NCI-H2196 treated with DMSO at 0.1 percent for 48 hours (cell line): ENCODE data around the gene KLHL10.
A peak's percentile ranks its signal among the peaks of the same experiment; 100 is the strongest.
"Not testable (repeated sequence)": the region's sequence is repeated elsewhere in the genome, so short reads cannot be mapped to it uniquely, and the experiment has no call there.

Experiments
- DNase-seq: peaks from one replicate; lab custom pipeline; 2025; ENCODE audit not compliant: unreplicated experiment; lab: John Stamatoyannopoulos, UW

Gene KLHL10

GRCh38 chr17:41849251-41849990 lies 11.8 kb downstream of the KLHL10 start:
- DNase-seq: no peak

GRCh38 chr17:41851382-41851781 lies 13.8 kb downstream of the KLHL10 start:
- DNase-seq: not testable (repeated sequence)

GRCh38 chr17:41860254-41860931 lies 22.8 kb downstream of the KLHL10 start:
- DNase-seq: no peak

GRCh38 chr17:41863074-41863848 lies 25.6 kb downstream of the KLHL10 start:
- no peak for DNase-seq

GRCh38 chr17:41864498-41864835 lies 26.8 kb downstream of the KLHL10 start:
- DNase-seq: no peak

GRCh38 chr17:41864836-41865595 lies 27.4 kb downstream of the KLHL10 start, which contains the start of gene KLHL11:
Gene KLHL11, minus strand, starts transcription at chr17:41865423. Its CDS starts 53 bp downstream, at chr17:41865370.
- DNase-seq: peak; percentile 53

- DNase-seq: no peak
Observed at GRCh38 chr17:41865596-41865893, 27.9 kb downstream of the KLHL10 start.

- DNase-seq: no peak
Observed at GRCh38 chr17:41868568-41868967, 30.9 kb downstream of the KLHL10 start.

- no peak for DNase-seq
Observed at GRCh38 chr17:41869426-41869825, 31.8 kb downstream of the KLHL10 start.

GRCh38 chr17:41870097-41870496 lies 32.5 kb downstream of the KLHL10 start:
- no peak for DNase-seq

- DNase-seq: no peak
Observed at GRCh38 chr17:41870627-41871026, 33.0 kb downstream of the KLHL10 start.

- no peak for DNase-seq
Observed at GRCh38 chr17:41871789-41872188, 34.2 kb downstream of the KLHL10 start.

- DNase-seq: no peak
Observed at GRCh38 chr17:41873559-41874292, 36.1 kb downstream of the KLHL10 start.

GRCh38 chr17:41874293-41874670 lies 36.7 kb downstream of the KLHL10 start:
- DNase-seq: not testable (repeated sequence)

- DNase-seq: no peak
Observed at GRCh38 chr17:41880130-41880529, 42.5 kb downstream of the KLHL10 start.

GRCh38 chr17:41882756-41883155 lies 45.1 kb downstream of the KLHL10 start:
- DNase-seq: no peak

- no peak for DNase-seq
Observed at GRCh38 chr17:41885733-41886132, 48.1 kb downstream of the KLHL10 start.

- DNase-seq: no peak
Observed at GRCh38 chr17:41888332-41888965, 50.8 kb downstream of the KLHL10 start.

- DNase-seq: no peak
Observed at GRCh38 chr17:41891135-41892020, 53.8 kb downstream of the KLHL10 start.
